Kidney (tissue), 14 donors: ENCODE data around the gene LGALS1. TPM values are rescaled to one million over a fixed set of nuclear protein-coding genes. Genes with fewer than 3 reads are reported as not detected.

ENCODE experiments used
- DNase-seq, 5 donors: peaks; one replicate each; pipeline ENCODE4 v3.0.0-alpha.2; 2013 to 2020
- FAIRE-seq: peaks from 2 replicates; lab custom pipeline; 2012; peaks lifted over from hg19 to GRCh38; lab: Jason Lieb, UNC
- H3K27ac ChIP-seq, 2 donors: one replicate each; pipeline ENCODE4 v1.7.0; 2013; ENCODE audit warnings: low read depth in 2 of 2, low read length in 2 of 2, inconsistent platforms in 1 of 2
- H3K27me3 ChIP-seq: one replicate; pipeline ENCODE4 v1.7.1; 2013; ENCODE audit warnings: low read length, inconsistent platforms; ENCODE audit not compliant: control insufficient read depth, insufficient read depth
- H3K36me3 ChIP-seq, 3 donors: one replicate each; pipeline versions ENCODE4 v1.7.0 to v1.7.1; 2013; ENCODE audit warnings: low read length in 3 of 3, control low read depth in 1 of 3, inconsistent platforms in 1 of 3; ENCODE audit not compliant: insufficient read depth in 3 of 3, control insufficient read depth in 2 of 3
- H3K4me1 ChIP-seq, 3 donors: one replicate each; pipeline versions ENCODE4 v1.7.0 to v1.7.1; 2013; ENCODE audit warnings: low read length in 3 of 3, inconsistent platforms in 1 of 3, low read depth in 1 of 3; ENCODE audit not compliant: control insufficient read depth in 2 of 3, insufficient read depth in 2 of 3
- H3K4me3 ChIP-seq, 3 donors: one replicate each; pipeline versions ENCODE4 v1.7.0 to v1.8.1; 2013; ENCODE audit warnings: low read length in 3 of 3, control low read depth in 1 of 3, inconsistent platforms in 1 of 3
- H3K9ac ChIP-seq, 3 donors: one replicate each; pipeline versions ENCODE4 v1.7.0 to v1.7.1; 2013; ENCODE audit warnings: low read length in 3 of 3, control low read depth in 1 of 3, inconsistent platforms in 1 of 3
- H3K9me3 ChIP-seq, 3 donors: one replicate each; pipeline versions ENCODE4 v1.7.0 to v1.7.1; 2013; ENCODE audit warnings: low read length in 3 of 3, control low read depth in 1 of 3, inconsistent platforms in 1 of 3; ENCODE audit not compliant: control insufficient read depth in 2 of 3, insufficient read depth in 1 of 3
- intact Hi-C: fragments of 100-400 bp; cut with DNase I; formaldehyde crosslinking; loops from one replicate; pipeline ENCODE4 v1.11.1; 2022
- polyA plus RNA-seq: library from polyadenylated mRNA; stranded (reverse); fragments of 350-450 nt; fragmentation: Illumina TruSeq; extraction: RNeasy Lipid Tissue Mini Kit (QIAGEN cat#74804); gene quantifications from one replicate; pipeline ENCODE4 v1.2.3, GENCODE V29; 2014; ENCODE audit warnings: low read depth, low replicate concordance; ENCODE audit not compliant: insufficient read depth
- total RNA-seq: library from RNA; stranded (reverse); fragmentation: NEBNext Ultra II Directional; extraction: Animal tissue kit (Norgen Biotek cat#: 25700); gene quantifications from one replicate; pipeline ENCODE4 v1.2.1, GENCODE V29; 2021
- TF ChIP-seq, protein P1 (sequence below): IDR thresholded peaks from 3 replicates; pipeline ENCODE4 v1.5.1; 2012; ENCODE audit warnings: mild to moderate bottlenecking, moderate library complexity, borderline replicate concordance; ENCODE audit not compliant: insufficient read depth; ENCODE audit errors: extremely low read depth
- donor health status: control.
- donor health status: control.
- donor health status: control.
- donor health status: control.
- donor health status: control.
- donor health status: DM: yes; HTN: yes; CAD: no.
- donor health status: Normal renal cell carcinoma (clear cell type).

The LGALS1 gene
- total and polyA plus RNA-seq, 2 donors from 2014 or later, result 227 to 496 TPM

DNA sequence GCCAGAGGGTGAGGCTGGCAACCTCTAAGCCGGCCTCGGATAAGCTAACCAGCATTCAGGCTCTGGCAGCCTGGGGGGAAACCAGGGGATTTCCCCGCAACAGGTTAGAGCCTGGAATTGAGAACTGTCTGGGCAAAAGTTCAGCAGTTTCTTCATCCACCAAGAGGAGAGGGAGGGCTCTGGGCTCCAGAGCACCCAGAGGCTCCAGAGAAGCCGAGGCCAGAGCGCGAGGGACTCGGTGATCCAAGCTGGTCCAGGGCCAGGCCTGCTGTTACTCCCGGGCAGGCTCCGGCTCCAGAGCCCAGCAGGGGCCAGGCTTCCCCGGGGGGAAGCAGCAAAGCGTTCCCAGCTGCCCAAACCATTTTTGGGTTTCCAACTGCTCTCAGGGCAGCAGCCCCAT is 49.3 kb upstream of the LGALS1 start:
- H3K9me3 ChIP-seq, result no peaks in the 10 kb centered on the region
- peak overlapping the region in 1 of 2 donors; percentile 55 for H3K27ac ChIP-seq
- no peak for FAIRE-seq
- DNase-seq, result peak in 1 of 5 donors; percentile 90
- H3K36me3 ChIP-seq, result peaks cover 0 to 6% (median 2%) of the 10 kb centered on the region in 3 donors
- H3K9ac ChIP-seq, result no peak overlapping the region
- H3K4me1 ChIP-seq, result peaks cover 0 to 4% (median under 1%) of the 10 kb centered on the region in 3 donors
- no peak overlapping the region for H3K4me3 ChIP-seq
- intact Hi-C loops, result no loop called here
- TF ChIP-seq, protein P1, sequence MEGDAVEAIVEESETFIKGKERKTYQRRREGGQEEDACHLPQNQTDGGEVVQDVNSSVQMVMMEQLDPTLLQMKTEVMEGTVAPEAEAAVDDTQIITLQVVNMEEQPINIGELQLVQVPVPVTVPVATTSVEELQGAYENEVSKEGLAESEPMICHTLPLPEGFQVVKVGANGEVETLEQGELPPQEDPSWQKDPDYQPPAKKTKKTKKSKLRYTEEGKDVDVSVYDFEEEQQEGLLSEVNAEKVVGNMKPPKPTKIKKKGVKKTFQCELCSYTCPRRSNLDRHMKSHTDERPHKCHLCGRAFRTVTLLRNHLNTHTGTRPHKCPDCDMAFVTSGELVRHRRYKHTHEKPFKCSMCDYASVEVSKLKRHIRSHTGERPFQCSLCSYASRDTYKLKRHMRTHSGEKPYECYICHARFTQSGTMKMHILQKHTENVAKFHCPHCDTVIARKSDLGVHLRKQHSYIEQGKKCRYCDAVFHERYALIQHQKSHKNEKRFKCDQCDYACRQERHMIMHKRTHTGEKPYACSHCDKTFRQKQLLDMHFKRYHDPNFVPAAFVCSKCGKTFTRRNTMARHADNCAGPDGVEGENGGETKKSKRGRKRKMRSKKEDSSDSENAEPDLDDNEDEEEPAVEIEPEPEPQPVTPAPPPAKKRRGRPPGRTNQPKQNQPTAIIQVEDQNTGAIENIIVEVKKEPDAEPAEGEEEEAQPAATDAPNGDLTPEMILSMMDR, result no peak
- H3K27me3 ChIP-seq, result no peaks in the 10 kb centered on the region

DNA sequence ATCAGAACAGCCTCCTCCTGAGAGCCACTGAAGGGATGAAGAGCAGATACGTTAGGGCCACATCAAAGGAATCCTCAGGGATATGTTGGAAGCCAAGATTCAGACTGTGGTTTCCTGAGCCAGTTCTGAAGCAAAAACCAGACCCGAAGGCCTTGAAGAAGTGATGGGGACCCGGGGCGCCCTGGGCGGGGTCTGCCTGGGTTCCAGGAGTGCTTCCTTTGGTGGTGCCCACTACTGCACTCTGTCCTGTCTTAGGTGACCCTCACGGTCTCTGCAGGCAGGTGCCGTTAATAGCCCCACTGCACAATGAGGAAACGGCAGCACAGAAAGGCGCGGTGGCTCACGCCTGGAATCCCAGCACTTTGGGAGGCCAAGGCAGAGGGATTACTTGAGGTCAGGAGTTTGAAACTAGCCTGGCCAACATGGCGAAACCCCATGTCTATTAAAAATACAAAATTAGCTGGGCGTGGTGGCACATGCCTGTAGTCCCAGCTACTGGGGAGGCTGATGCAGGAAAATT is 48.8 kb upstream of the LGALS1 start:
- Histone ChIP-seq H3K9ac (no peak overlapping the region), H3K27me3 (no peaks in the 10 kb centered on the region), H3K27ac (no peak overlapping the region), H3K4me1 (peaks cover 0 to 7% (median 2%) of the 10 kb centered on the region in 3 donors), H3K4me3 (no peak overlapping the region), H3K36me3 (peaks cover 0 to 6% (median 2%) of the 10 kb centered on the region in 3 donors), H3K9me3 (no peaks in the 10 kb centered on the region)
- DNase-seq, result no peak
- no peak for FAIRE-seq
- TF ChIP-seq, protein P1, result no peak
- intact Hi-C loops, result no loop called here

DNA sequence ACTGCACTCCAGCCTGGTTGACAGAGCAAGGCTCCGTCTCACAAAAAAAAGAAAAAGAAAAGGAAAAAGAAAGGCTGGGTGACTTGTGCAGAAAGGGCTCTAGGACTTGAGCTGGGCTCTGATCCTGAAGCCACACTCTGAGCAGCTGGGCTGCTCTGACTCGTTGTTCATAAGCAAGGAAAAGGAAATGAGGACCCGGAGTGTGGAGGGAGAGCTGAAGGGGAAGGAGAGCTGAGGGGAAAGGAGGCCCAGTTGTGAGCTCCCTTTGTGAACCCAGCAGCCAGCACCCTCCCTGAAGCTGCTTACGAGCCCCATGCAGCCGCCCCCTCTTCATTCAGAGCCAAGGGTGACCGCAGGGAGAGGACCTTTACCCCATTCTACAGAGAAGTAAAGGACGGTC is 48.3 kb upstream of the LGALS1 start:
- no peak overlapping the region for H3K4me3 ChIP-seq
- DNase-seq, result no peak
- no peak overlapping the region for H3K27ac ChIP-seq
- no peaks in the 10 kb centered on the region for H3K9me3 ChIP-seq
- TF ChIP-seq, protein P1, result no peak
- FAIRE-seq, result no peak
- H3K4me1 ChIP-seq, result peaks cover 0 to 7% (median 2%) of the 10 kb centered on the region in 3 donors
- H3K36me3 ChIP-seq, result peaks cover 0 to 6% (median 2%) of the 10 kb centered on the region in 3 donors
- H3K27me3 ChIP-seq, result no peaks in the 10 kb centered on the region
- H3K9ac ChIP-seq, result no peak overlapping the region
- intact Hi-C loops, result no loop called here
